ENCODE measurements around the gene MAT2A. TPM values are rescaled to one million over a fixed set of nuclear protein-coding genes. Genes with fewer than 3 reads are reported as not detected.

MAT2A gene
- total RNA-seq, 1 donor from 2014 or later, result 147 TPM

DNA sequence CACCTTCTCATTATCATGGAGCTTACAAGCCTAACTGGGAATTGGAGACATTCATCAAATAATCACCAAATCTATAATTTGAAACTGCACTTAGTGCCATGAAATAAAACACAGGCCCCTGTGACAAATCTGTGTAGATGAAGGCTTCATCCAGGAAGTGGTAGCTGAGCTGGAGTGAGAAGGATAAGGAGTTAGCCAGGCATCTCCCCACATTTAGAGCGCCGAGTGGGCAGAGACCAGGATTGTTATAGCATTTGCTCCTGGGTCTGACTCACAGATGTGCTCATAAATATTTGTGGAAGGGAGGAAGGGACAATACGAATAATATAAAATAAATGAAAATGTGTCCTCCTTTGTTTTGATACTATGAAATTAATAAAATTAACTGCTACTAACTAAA is 2.5 kb upstream of the MAT2A start:
- no peak for TF ChIP-seq CTCF (IDR thresholded peaks at IDR 0.05; ENCODE audit: insufficient read depth, low read length, poor library complexity, severe bottlenecking)
- Histone ChIP-seq H3K36me3 (ENCODE audit: control insufficient read depth, insufficient read depth, low read length) (peaks cover 2% of the 10 kb centered on the region), H3K4me3 (ENCODE audit: low read depth, low read length) (no peak overlapping the region), H3K27me3 (ENCODE audit: control insufficient read depth, insufficient read depth, low read length) (no peaks in the 10 kb centered on the region)
- DNase-seq (ENCODE audit: low read depth), result peak; percentile 48

DNA sequence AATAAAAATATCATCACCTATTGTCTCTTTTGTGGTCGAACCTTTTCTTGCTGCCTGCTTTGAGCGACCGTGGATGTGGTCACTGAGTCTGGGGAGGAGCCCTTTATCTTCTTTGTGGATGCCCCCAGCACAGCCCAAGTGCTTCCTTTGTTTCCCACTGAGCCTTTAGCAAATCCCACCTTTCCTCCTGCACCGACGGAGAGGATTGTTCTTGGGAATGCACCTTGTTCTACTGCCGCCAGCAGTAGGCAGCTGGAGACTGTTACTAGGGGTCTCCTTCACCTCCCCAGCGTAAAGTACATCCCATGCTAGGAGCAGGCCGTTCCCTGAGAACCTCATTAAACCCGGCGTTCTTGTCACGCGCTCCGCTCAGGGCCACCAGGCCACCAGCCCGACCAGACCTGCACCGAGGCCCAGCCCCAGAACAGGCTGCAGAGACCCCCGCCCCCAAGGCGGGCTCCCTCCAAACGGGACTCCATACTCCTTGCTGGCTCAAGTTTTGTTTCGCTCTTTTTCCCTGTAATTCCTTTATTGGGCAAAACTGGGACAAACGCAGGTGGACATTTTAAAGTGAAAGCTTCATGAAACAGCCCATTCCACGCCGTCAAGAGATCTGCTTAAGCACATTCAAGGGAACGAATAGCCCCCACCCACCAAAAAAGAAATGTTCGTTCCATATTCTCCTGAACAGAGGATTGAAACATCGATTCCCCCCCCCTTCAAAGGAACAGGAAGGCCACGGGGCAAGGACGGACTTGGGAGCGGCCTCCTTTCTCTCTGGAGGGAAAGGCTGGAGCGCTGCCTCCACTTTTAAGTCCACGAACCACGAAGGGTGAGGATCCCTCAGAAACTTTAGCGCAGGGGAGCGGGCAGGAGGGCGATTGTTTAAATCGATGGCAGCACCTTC is 1.1 kb upstream of the MAT2A start:
- H3K27me3 ChIP-seq (ENCODE audit: control insufficient read depth, insufficient read depth, low read length), result no peaks in the 10 kb centered on the region
- DNase-seq (ENCODE audit: low read depth), result no peak
- TF ChIP-seq CTCF (IDR thresholded peaks at IDR 0.05; ENCODE audit: insufficient read depth, low read length, poor library complexity, severe bottlenecking), result peak; percentile 34
- H3K4me3 ChIP-seq (ENCODE audit: low read depth, low read length), result peak overlapping the region; percentile 100
- peaks cover 4% of the 10 kb centered on the region for H3K36me3 ChIP-seq (ENCODE audit: control insufficient read depth, insufficient read depth, low read length)

DNA sequence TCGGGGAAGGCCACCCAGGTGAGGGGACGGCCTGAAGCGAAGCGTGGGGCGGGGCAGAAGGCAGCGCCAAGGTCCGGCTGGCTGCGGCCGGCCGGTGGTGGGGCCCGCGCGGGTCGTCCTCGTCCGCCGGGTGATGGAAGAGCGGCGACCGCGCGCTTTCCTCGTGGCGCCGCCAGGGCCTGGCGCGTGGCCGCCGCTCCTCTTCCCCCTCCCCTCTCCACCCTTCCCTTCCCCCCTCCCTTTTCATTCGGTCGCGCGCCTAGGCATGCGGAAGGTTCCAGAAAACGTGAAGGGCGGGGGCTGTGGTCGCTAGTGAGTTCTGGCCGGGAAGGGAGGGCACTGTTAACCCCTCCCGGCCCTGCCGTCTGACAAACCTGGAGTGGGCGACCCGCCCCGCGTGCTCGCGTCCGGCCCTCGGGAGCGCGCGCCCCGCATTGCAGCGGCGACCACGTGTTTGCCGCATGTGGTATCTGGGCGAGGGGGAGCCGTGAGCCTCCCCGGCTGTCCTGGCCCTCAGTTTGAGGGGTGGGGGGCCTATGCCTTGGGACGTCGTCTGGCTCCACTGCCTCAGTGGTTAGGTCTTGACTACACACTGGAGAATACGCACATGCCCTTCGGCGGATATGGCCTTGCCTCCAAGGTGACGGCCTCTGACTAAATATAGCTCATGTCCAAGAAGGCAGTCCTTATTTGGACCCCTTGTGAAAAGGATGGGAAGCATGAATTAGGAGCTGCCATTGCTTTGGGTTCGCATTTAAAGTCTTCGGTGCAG is 579 bp downstream of the MAT2A start:
- Histone ChIP-seq H3K27me3 (ENCODE audit: control insufficient read depth, insufficient read depth, low read length) (no peaks in the 10 kb centered on the region), H3K4me3 (ENCODE audit: low read depth, low read length) (peak overlapping the region; percentile 100), H3K36me3 (ENCODE audit: control insufficient read depth, insufficient read depth, low read length) (peaks cover 7% of the 10 kb centered on the region)
- no peak for TF ChIP-seq CTCF (IDR thresholded peaks at IDR 0.05; ENCODE audit: insufficient read depth, low read length, poor library complexity, severe bottlenecking)
- DNase-seq (ENCODE audit: low read depth), result no peak

- no peaks in the 10 kb centered on the region for H3K27me3 ChIP-seq (ENCODE audit: control insufficient read depth, insufficient read depth, low read length)
- peaks cover 7% of the 10 kb centered on the region for H3K36me3 ChIP-seq (ENCODE audit: control insufficient read depth, insufficient read depth, low read length)
- DNase-seq (ENCODE audit: low read depth), result no peak
- H3K4me3 ChIP-seq (ENCODE audit: low read depth, low read length), result peak overlapping the region; percentile 100
- TF ChIP-seq CTCF (IDR thresholded peaks at IDR 0.05; ENCODE audit: insufficient read depth, low read length, poor library complexity, severe bottlenecking), result no peak
Observed at GRCh38 chr2:85540133-85540648, 1.2 kb downstream of the MAT2A start.

DNA sequence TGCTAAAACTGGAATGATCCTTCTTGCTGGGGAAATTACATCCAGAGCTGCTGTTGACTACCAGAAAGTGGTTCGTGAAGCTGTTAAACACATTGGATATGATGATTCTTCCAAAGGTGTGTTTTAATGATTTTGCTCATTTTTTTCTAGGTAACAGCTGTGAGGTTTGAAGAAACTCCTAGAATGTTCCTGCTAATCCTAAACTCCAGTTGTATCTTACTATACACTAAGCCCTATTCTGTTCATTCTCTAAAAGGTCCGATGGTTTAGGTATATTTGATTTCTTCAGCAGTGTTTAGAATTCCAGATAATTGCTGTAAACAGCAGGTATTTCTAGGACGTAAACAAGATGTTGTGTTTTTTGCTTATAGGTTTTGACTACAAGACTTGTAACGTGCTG is 2.3 kb downstream of the MAT2A start:
- no peak for DNase-seq (ENCODE audit: low read depth)
- Histone ChIP-seq H3K36me3 (ENCODE audit: control insufficient read depth, insufficient read depth, low read length) (peaks cover 7% of the 10 kb centered on the region), H3K27me3 (ENCODE audit: control insufficient read depth, insufficient read depth, low read length) (no peaks in the 10 kb centered on the region), H3K4me3 (ENCODE audit: low read depth, low read length) (peak overlapping the region; percentile 100)
- TF ChIP-seq CTCF (IDR thresholded peaks at IDR 0.05; ENCODE audit: insufficient read depth, low read length, poor library complexity, severe bottlenecking), result no peak

All from kidney epithelial cell (primary cell).